ENCODE data around the gene ITPR1. TPM values are rescaled to one million over a fixed set of nuclear protein-coding genes. Genes with fewer than 3 reads are reported as not detected.

ITPR1 gene
- total and polyA plus RNA-seq, 4 experiments from 2014 or later: 6.1 to 72.8 (median 44.2) TPM

DNA sequence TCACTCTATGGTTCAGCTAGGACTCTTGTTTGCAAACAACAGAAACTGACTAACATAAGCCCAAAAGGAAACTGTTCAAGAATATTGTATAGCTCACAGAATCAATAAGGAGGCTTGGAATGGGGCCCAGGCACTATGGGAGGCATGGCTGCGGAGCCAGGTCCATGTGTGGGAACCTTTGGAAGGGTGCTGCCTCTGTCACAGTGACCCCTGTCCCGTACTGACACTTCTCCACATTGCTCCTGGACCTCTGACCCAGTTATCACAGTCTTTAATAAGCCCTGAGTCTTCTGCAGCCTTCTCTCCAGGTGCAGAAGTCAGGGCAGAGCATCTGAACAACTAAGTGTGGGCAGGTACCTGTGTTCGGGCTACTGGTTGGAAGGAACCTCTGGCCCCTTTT, 121.8 kb downstream of the ITPR1 start:
- no peak for DNase-seq
- Histone ChIP-seq H3K27me3 (ENCODE audit: insufficient read depth, low read length) (no peaks in the 10 kb centered on the region), H3K4me1 (ENCODE audit: insufficient read depth, low read length) (no peaks in the 10 kb centered on the region), H3K27ac (ENCODE audit: low read depth, low read length) (no peak overlapping the region), H3K9me3 (ENCODE audit: control insufficient read depth in 1 of 2, low read length in 2 of 2) (no peaks in the 10 kb centered on the region), H3K36me3 (ENCODE audit: insufficient read depth, low read length) (no peaks in the 10 kb centered on the region), H3K4me3 (ENCODE audit: low read length in 2 of 2) (no peak overlapping the region)
- no peaks in the 10 kb centered on the region for H3K27me3 Mint-ChIP-seq
- intact Hi-C loops (cut with micrococcal nuclease): no loop called here
- peaks cover 0 to 16% of the 10 kb centered on the region in 2 donors for H3K36me3 Mint-ChIP-seq
- H3K4me1 Mint-ChIP-seq: peaks cover 5 to 13% (median 9%) of the 10 kb centered on the region in 4 donors
- ChIA-PET CTCF (ENCODE audit: partially characterized antibody) (interaction anchor here (0.7 to 1.4 kb wide), 3 partner anchors 11 to 264 kb away, joined by 3 to 7 read pairs (median 3); no protein-coding TSS in a partner anchor), POLR2A (ENCODE audit: partially characterized antibody) (no interaction called here)
- no peak overlapping the region for H3K4me3 Mint-ChIP-seq
- H3K27ac Mint-ChIP-seq: no peak overlapping the region
- H3K9me3 Mint-ChIP-seq: no peaks in the 10 kb centered on the region

DNA sequence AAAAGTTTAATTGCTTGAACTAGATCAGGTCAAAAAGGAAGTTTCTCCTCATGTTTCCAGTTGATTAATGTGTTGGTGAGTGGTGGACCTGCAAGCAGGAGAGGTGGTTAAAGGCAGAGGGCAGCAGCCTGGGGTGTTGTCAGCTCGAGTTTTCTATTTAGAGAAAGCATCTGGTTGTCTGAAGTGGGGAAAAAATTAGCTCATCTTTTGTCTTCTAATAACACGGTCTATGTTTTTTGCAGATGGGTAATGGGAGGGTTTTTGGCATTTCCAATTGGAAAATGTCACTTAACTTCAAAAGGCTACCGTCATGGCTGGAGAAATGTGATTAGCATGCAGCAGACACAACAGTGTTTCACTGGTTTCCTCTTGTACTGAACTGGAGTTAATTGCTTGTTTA, 122.6 kb downstream of the ITPR1 start:
- H3K27ac Mint-ChIP-seq: peak overlapping the region in 1 of 7 donors; percentile 54
- H3K27me3 Mint-ChIP-seq: no peaks in the 10 kb centered on the region
- Histone ChIP-seq H3K9me3 (ENCODE audit: control insufficient read depth in 1 of 2, low read length in 2 of 2) (no peaks in the 10 kb centered on the region), H3K27ac (ENCODE audit: low read depth, low read length) (no peak overlapping the region), H3K27me3 (ENCODE audit: insufficient read depth, low read length) (no peaks in the 10 kb centered on the region), H3K36me3 (ENCODE audit: insufficient read depth, low read length) (no peaks in the 10 kb centered on the region), H3K4me1 (ENCODE audit: insufficient read depth, low read length) (no peaks in the 10 kb centered on the region), H3K4me3 (ENCODE audit: low read length in 2 of 2) (no peak overlapping the region)
- peaks cover 0 to 18% of the 10 kb centered on the region in 2 donors for H3K36me3 Mint-ChIP-seq
- peaks cover 5 to 10% (median 8%) of the 10 kb centered on the region in 4 donors for H3K4me1 Mint-ChIP-seq
- DNase-seq: no peak
- no peaks in the 10 kb centered on the region for H3K9me3 Mint-ChIP-seq
- ChIA-PET CTCF (ENCODE audit: partially characterized antibody) (interaction anchor here (1.2 to 1.4 kb wide), 2 partner anchors 18 to 265 kb away, joined by 4 read pairs; no protein-coding TSS in a partner anchor), POLR2A (ENCODE audit: partially characterized antibody) (no interaction called here)
- H3K4me3 Mint-ChIP-seq: no peak overlapping the region
- intact Hi-C loops (cut with micrococcal nuclease): no loop called here

DNA sequence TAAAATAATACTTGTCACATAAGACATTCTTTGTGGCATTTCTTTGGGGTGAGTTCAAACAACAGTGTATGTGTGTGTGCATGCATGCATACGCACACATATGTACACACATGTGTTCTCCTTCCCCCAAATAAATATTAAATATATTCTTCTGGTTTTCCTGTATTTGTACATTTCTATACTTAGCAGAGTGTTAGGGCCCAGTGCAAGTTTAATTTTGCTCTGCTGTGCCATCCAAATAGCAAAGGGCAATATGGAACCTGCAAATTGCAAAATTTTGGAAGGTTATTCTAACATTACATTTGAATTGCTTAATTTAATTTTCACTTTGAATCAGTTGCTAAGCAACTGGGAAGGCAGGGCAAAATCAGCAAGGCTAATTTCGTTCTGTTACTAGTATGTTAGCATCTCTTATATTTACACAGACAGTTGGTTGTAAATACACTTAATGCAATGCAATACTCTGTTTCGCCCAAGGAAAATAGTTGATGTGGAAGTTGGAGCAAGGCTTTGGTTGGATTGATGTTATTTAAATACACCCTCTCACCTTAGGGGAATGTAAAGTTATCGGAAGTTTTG, 130.4 kb downstream of the ITPR1 start:
- Mint-ChIP-seq H3K36me3 (peaks cover 4 to 12% of the 10 kb centered on the region in 2 donors), H3K9me3 (no peaks in the 10 kb centered on the region), H3K4me3 (no peak overlapping the region), H3K27me3 (no peaks in the 10 kb centered on the region), H3K27ac (no peak overlapping the region), H3K4me1 (peaks cover 5 to 11% (median 7%) of the 10 kb centered on the region in 4 donors)
- ChIA-PET POLR2A (ENCODE audit: partially characterized antibody) (no interaction called here), CTCF (ENCODE audit: partially characterized antibody) (interaction anchor here (1.6 kb wide), 1 partner anchor 10 kb away, joined by 6 read pairs; no protein-coding TSS in a partner anchor)
- Histone ChIP-seq H3K36me3 (ENCODE audit: insufficient read depth, low read length) (no peaks in the 10 kb centered on the region), H3K27me3 (ENCODE audit: insufficient read depth, low read length) (no peaks in the 10 kb centered on the region), H3K27ac (ENCODE audit: low read depth, low read length) (no peak overlapping the region), H3K9me3 (ENCODE audit: control insufficient read depth in 1 of 2, low read length in 2 of 2) (no peaks in the 10 kb centered on the region), H3K4me3 (ENCODE audit: low read length in 2 of 2) (no peak overlapping the region), H3K4me1 (ENCODE audit: insufficient read depth, low read length) (no peaks in the 10 kb centered on the region)
- DNase-seq: no peak
- intact Hi-C loops (cut with micrococcal nuclease): no loop called here

DNA sequence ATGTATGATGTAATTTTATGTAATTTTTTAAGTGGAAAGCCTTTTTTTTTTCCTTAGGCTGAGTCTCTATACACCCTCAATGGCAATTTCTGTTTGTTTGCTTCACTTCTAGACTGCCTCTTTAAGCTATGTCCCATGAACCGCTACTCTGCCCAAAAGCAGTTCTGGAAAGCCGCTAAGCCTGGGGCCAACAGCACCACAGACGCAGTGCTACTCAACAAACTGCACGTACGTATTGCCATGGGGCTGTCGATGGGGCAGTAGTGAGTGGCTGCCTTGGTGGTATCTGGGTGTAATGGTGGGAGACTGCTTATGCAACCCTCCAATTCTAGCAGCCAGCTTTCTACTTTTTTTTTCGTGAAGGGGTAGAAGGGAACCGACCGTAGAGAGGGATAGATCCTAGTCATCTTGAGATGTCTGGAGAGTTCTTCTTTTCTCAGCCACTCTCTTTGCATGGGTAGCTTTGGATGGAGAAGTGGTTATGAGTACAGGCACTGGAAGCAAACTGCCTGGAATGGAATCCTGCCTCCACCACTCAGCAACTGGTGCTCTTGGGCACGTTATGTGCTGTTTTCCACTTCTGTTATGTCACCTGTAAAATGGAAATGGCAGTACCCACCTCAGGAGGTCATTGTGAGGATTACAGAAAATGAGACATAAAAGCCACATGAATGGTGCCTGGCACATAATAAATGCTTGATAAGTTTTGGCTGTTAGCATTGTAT, 134.7 kb downstream of the ITPR1 start:
- Mint-ChIP-seq H3K4me1 (peaks cover 3 to 7% (median 4%) of the 10 kb centered on the region in 4 donors), H3K4me3 (no peak overlapping the region), H3K27me3 (no peaks in the 10 kb centered on the region), H3K9me3 (no peaks in the 10 kb centered on the region), H3K36me3 (peaks cover 6 to 14% of the 10 kb centered on the region in 2 donors), H3K27ac (peak overlapping the region in 3 of 7 donors; percentile 37 to 83 (median 74))
- no peaks in the 10 kb centered on the region for H3K36me3 ChIP-seq (ENCODE audit: insufficient read depth, low read length)
- intact Hi-C loops (cut with micrococcal nuclease): no loop called here
- ChIA-PET CTCF (ENCODE audit: partially characterized antibody) (interaction anchor here (1.5 to 7.8 kb wide), 2 partner anchors 18 to 276 kb away, joined by 4 to 185 read pairs; no protein-coding TSS in a partner anchor), POLR2A (ENCODE audit: partially characterized antibody) (no interaction called here)
- H3K27me3 ChIP-seq (ENCODE audit: insufficient read depth, low read length): no peaks in the 10 kb centered on the region
- no peaks in the 10 kb centered on the region for H3K9me3 ChIP-seq (ENCODE audit: control insufficient read depth in 1 of 2, low read length in 2 of 2)
- DNase-seq: no peak
- H3K4me1 ChIP-seq (ENCODE audit: insufficient read depth, low read length): no peaks in the 10 kb centered on the region
- H3K4me3 ChIP-seq (ENCODE audit: low read length in 2 of 2): no peak overlapping the region
- H3K27ac ChIP-seq (ENCODE audit: low read depth, low read length): no peak overlapping the region

DNA sequence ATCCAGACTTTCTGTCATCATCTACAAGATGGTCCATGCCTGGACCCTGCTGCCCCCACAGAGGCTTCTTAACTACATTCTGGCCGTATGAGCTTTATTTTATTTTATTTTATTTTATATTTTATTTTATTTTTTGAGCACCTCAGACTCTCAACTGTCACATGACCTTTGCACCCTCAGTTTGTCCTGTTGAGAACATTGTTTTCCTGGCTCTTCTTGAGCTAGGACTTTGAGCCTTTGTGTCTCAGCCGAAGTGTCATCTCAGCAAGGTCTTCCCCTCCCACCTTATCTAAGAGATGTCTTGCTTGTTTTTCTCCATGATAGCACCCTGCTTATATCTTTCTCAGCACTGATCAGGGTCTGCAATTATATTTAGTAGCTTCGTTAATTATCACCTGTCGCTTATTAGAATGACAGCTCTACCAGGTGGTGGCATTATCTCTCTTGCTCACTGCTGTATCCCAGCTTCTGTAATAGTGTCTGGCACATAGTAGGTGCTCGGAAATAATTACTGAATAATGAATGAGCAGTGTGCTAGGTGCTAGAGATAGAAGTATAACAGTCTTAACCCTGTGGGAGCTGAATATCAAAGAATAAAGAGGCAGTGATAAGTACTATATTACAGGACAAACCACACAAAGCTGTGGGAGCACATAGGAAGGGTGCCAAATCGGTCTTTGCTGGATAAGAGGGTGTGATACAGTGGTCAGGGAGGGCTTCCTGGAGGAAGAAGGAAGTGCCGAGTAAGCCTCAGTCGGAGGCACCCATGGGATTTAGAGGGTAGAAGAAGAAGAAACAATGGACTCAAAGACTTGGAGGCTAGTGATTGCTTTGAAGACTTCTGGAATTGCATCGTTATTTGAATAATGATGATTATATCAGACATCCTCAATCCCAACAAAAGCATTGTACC, 136.2 kb downstream of the ITPR1 start:
- no peaks in the 10 kb centered on the region for H3K9me3 ChIP-seq (ENCODE audit: control insufficient read depth in 1 of 2, low read length in 2 of 2)
- no peaks in the 10 kb centered on the region for H3K36me3 ChIP-seq (ENCODE audit: insufficient read depth, low read length)
- H3K4me1 ChIP-seq (ENCODE audit: insufficient read depth, low read length): no peaks in the 10 kb centered on the region
- no peak overlapping the region for H3K4me3 ChIP-seq (ENCODE audit: low read length in 2 of 2)
- H3K9me3 Mint-ChIP-seq: no peaks in the 10 kb centered on the region
- POLR2A ChIA-PET (ENCODE audit: partially characterized antibody): no interaction called here
- intact Hi-C loops (cut with micrococcal nuclease): no loop called here
- peaks cover 6 to 10% (median 8%) of the 10 kb centered on the region in 4 donors for H3K4me1 Mint-ChIP-seq
- no peaks in the 10 kb centered on the region for H3K27me3 Mint-ChIP-seq
- no peak for DNase-seq
- H3K27me3 ChIP-seq (ENCODE audit: insufficient read depth, low read length): no peaks in the 10 kb centered on the region
- H3K27ac Mint-ChIP-seq: peak overlapping the region in 1 of 7 donors; percentile 39
- no peak overlapping the region for H3K27ac ChIP-seq (ENCODE audit: low read depth, low read length)
- no peak overlapping the region for H3K4me3 Mint-ChIP-seq
- H3K36me3 Mint-ChIP-seq: peaks cover 9 to 14% of the 10 kb centered on the region in 2 donors
- CTCF ChIA-PET (ENCODE audit: partially characterized antibody): interaction anchor here (1.5 to 7.8 kb wide), 2 partner anchors 19 to 278 kb away, joined by 4 to 185 read pairs; no protein-coding TSS in a partner anchor

DNA sequence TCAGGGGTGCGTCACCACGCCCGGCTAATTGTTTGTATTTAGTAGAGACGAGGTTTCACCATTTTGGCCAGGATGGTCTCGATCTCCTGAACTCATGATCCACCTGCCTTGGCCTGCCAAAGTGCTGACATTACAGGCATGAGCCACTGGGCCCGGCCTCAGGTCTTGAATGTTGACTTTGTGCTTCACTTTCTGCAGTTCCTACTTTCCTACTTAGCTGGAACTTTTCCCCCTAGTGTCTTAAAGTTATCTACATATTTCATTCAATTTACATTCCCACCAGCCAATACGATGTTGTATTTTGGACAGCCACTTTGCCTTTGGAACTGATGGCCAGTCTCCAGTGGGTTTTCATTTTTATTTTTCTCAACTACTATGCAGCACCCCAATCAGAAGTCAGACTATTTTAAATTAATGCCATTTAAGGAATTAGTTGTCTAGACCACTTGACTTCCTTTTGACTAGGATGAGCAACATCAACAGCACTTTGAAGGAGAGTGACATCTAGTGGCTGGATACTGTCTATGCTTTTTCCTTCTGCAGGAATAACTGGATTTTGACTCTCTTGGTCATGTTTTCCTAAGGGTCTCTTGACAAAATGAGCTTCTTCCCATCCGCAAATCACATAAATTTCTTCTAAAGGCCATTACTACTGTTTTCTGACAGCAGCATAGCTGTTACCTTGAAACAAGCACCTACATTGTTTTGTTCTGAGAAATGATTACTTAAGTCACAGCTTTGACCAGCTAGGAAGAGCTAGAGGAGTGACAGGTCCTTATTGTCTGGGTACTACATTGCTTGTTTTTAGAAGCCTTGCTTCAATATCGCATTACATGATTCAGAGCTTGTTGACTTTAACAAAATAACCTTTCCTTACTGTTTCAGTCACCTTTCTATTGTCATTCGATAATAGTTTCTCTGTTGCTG, 140.2 kb downstream of the ITPR1 start:
- POLR2A ChIA-PET (ENCODE audit: partially characterized antibody): interaction anchor here (0.7 to 1.6 kb wide), 2 partner anchors 140 to 282 kb away, joined by 4 to 7 read pairs; no protein-coding TSS in a partner anchor
- no peaks in the 10 kb centered on the region for H3K9me3 ChIP-seq (ENCODE audit: control insufficient read depth in 1 of 2, low read length in 2 of 2)
- no peak overlapping the region for H3K4me3 ChIP-seq (ENCODE audit: low read length in 2 of 2)
- H3K27me3 ChIP-seq (ENCODE audit: insufficient read depth, low read length): no peaks in the 10 kb centered on the region
- Mint-ChIP-seq H3K9me3 (no peaks in the 10 kb centered on the region), H3K4me1 (peaks cover 6 to 11% (median 8%) of the 10 kb centered on the region in 4 donors), H3K27ac (peak overlapping the region in 1 of 7 donors; percentile 52), H3K4me3 (no peak overlapping the region), H3K27me3 (no peaks in the 10 kb centered on the region), H3K36me3 (peaks cover 9 to 15% of the 10 kb centered on the region in 2 donors)
- peak in 4 of 5 donors; percentile 38 to 50 (median 44) for DNase-seq
- H3K36me3 ChIP-seq (ENCODE audit: insufficient read depth, low read length): no peaks in the 10 kb centered on the region
- no peaks in the 10 kb centered on the region for H3K4me1 ChIP-seq (ENCODE audit: insufficient read depth, low read length)
- CTCF ChIA-PET (ENCODE audit: partially characterized antibody): interaction anchor here (0.7 to 7.8 kb wide), 51 partner anchors 8 to 1433 kb away, joined by 3 to 185 read pairs (median 4); partner anchors contain the start of genes ITPR1 and SUMF1
- intact Hi-C loops (cut with micrococcal nuclease): loop anchor here (1.0 kb wide), 3 partner anchors 114 to 282 kb away; partner anchors contain the start of gene ITPR1
- no peak overlapping the region for H3K27ac ChIP-seq (ENCODE audit: low read depth, low read length)
